Hematopoietic multipotent progenitor cell (in vitro differentiated cells): ENCODE data around the gene SUMO1. TPM values are rescaled to one million over a fixed set of nuclear protein-coding genes. Genes with fewer than 3 reads are reported as not detected.
"Not testable (repeated sequence)": the region's sequence is repeated elsewhere in the genome, so short reads cannot be mapped to it uniquely, and the experiment has no call there.

Experiments used
- DNase-seq, 3 donors: peaks; one replicate each; pipeline ENCODE4 v3.0.0-alpha.2; 2011 to 2015; ENCODE audit warnings: low read depth in 2 of 3, low spot score in 2 of 3
- total RNA-seq: library from RNA; depleted of rRNA; stranded (reverse); fragments of >200 nt; gene quantifications from one replicate; pipeline ENCODE4 v1.2.3, GENCODE V29; 2012

SUMO1 gene
- 23.4 TPM for total RNA-seq

DNA sequence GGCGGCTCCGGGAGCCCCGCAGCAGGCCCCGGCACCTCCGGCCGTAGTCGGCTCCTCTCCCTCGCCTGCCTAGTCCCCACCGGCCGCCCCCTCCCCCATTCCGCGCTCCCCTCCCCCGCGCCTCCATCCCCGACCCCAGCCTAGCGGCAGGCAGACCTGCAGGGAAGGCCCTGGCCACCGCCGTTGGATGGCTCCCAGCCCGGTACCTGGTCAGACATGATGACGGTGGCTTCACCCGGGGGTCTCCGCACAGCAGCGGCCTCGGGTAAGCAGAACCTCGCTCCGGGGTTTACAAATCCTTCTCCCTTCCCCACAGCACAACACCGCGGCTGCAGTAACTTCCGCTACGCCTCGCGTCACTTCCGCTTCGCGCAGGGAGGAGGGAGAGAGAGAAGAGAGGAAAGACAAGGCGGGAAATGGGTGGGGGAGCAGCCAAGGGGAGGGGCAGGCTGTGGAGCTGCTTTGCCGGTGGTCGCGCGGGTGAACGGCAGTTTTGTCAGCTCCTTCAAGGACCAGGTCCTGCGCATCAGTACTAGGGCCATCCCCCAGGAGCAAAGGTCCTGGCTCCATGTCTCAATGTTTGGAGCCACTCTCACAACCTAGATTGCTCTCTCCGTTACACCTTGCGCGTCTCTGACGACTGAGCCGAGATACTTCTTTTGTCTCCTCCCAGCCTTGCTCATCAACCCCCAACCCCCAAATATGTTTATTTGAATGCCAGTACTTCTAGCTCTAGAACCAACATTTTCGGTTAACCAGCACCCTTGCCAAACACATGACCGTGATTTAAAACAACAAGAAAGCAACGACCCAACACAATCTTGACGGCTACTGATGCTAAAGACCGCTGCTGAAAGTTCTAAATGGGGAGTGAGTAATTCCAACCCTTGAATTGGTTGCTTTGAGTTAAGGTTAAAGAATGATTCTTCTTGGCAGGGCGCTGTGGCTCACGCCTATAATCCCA, at the start of gene SUMO1:
Gene SUMO1 (minus strand): TSS at position 364 of the 964 bp plus-strand sequence. CDS start 146 bp downstream, at position 218.
- peak; percentile 71 to 99 (median 94) for DNase-seq

DNA sequence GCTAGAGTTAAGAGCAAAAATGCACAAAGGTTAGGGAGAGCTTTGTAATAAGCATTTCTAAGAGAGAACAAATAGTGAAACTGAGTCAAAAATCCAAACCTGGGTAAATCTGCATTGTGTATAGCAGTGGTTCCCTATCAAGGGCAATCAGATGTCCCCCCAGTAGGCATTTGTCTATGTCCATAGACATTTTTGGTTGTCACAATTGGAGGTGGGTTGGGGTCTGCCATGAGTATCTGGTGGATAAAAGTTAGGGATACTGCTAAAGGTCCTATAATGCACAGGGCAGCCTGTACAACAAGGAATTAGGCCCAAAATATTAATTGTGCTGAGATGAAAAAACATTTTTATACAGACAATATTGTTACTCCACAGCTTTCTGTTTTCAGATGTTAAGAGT, 48.2 kb upstream of the SUMO1 start:
- no peak for DNase-seq

DNA sequence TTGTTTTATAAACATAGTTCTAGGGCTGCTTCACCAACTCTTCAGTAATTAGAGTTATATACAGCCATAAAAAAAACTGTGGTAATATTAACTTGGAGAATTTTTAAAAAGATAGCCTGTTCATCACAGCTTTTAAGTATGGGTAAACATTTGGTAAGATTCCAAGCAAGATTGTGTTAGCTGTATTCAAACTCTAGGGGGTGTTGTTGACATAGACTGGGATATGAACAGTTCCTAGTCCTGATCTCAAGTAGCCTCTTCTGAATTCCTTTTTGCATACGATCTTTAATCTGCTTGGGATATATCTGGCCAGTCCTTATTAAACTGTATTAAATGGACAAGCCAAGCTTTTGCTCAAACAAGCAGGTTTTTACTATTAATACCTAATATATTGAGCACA, 40.5 kb upstream of the SUMO1 start:
- peak in 2 of 3 donors; percentile 19 to 37 for DNase-seq

DNA sequence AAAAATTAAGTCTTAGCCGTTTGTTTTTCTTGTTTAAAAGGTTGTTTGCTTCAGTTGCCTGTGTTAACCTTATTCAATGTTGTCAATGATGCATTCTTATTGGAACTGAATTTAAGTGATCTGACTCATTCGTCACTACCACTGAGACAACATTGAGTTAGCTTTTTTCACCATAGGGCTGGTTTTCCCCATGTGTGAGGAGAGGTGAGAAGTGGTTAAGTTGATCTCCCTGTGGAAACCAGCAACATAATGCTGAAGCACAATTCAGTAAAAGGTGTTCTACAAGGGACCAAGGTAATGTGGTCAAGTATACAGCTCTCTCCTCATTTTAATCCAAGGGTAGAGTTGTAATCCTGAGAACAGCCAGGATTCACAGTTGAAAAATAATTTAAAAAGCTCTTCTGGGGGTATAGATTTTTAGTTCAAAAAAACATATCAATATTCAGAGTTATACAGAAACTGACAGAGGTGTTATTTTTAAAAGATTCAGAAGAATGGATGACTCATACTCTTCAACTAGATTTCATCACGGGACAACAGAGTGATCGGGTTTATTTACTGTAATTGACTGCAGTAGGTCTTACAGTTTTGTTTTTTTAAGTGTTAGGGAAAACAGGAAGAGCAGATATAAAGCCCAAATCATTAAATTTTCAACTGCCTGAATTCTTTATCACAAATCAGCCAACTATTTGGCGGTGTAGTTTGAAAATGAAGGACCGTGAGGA, 39.8 kb upstream of the SUMO1 start:
- no peak for DNase-seq

DNA sequence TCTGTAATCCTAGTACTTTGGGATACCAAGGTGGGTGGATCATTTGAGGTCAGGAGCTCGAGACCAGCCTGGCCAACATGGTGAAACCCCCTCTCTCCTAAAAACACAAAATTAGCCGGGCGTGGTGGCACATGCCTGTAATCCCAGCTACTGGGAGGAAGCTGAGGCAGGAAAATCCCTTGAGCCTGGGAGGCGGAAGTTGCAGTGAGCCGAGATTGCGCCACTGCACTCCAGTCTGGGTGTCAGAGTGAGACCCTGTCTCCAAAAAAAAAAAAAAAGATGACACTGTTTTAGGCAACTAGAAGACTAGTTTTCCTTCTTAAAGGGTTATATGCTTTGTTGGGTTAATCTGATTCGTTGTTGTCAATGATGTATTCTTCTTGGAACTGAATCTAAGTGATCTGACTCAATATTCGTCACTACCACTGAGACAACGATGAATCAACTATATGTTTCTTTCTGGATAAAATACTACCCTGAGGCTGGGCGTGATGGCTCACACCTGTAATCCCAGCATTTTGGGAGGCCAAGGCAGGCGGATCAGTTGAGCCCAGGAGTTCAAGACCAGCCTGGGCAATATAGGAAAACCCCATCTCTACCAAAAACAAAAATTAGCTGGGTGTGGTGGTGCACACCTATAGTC, 37.8 kb upstream of the SUMO1 start:
- DNase-seq = not testable (repeated sequence)

DNA sequence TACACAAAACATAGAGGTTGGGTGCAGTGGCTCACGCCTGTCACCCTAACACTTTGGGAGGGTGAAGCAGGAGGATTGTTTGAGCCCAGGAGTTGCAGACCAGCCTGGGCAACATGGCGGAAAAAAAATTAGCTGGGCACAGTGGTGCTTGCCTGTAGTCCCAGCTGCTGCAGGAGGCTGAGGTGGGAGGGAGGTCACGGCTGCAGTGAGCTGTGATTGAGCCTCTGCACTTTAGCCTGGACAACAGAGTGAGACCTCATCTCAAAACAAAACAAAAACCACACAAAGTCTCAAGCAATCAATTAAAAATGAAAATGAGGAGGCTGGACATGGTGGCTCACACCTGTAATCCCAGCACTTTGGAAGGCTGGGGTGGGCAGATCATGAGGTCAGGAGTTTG, 32.1 kb upstream of the SUMO1 start:
- DNase-seq = no peak

DNA sequence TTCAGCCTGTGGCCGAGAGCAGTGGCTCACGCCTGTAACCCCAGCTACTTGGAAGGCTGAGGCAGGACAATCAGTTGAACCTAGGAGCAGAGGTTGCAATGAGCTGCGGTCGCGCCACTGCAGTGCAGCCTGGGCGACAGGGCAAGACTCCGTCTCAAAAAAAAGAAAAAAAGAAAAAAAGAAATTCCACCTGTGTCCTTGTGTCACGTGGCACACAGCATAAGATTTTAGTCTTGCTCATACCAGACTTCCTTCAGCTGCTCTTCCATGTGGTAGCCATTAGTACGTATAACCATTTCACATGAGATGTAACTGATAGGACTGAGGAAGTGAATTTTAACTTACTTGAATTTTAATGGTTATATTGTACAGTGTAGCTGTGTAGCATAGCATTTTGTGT, 31.2 kb upstream of the SUMO1 start:
- peak in 2 of 3 donors; percentile 40 to 69 for DNase-seq

DNA sequence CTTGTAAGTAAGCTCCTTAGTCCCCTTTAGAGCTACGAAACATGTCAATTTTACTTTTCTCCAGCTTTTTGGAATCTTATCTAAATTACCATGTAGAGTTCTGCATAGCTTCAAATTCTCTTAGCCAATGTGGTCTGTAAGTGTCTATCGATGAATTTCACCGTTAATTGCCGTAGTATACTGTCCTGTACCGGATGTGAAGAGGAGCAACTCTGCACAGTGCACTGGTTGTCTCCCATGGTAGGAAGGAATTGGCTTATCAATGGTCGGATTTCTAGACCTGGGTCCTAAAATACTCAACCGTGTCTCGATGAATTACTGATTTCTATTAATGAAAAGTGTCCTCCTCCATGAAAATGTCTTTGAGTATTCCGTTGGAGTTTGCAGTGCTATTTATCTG, 29.1 kb upstream of the SUMO1 start:
- no peak for DNase-seq

DNA sequence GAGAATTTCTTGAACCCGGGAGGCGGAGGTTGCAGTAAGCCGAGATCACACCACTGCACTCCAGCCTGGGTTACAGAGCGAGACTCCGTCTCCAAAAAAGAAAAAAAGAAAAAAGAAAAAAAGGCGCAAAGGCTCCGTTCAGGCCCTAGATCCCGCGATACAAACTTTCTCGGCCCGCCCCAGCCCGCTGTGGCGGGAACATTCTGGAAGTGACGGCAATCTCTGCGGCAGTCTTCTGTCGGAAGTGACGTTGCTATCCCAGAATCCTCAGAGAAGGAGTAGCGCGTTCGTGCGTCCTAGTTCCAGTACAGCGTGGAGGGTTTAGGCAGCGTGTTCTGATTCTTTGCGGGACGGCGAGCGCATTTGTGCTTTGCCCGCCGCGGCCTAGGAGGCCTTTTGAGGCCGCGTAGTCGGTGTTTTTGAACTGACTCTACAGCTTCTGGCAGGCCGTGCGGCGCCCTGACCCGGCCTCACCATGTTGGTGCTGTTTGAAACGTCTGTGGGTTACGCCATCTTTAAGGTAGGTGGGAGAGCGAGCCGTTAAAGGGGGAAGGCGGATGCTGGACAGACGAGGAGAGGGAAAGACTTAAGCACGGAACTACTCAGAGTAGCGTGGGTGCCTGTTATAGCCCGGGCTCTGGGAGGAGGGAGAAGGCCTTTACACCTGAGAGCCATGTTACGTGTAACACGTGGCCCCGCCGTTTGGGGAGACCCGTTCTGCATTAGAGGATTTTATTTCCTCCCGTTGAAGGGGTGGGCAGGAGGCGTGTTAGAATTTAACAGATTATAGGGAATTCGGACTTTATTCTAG, 27.3 kb upstream of the SUMO1 start, which contains the start of gene NOP58:
Gene NOP58 (plus strand): TSS at position 297 of the 811 bp plus-strand sequence. CDS start 179 bp downstream, at position 476.
- peak; percentile 76 to 97 (median 95) for DNase-seq

DNA sequence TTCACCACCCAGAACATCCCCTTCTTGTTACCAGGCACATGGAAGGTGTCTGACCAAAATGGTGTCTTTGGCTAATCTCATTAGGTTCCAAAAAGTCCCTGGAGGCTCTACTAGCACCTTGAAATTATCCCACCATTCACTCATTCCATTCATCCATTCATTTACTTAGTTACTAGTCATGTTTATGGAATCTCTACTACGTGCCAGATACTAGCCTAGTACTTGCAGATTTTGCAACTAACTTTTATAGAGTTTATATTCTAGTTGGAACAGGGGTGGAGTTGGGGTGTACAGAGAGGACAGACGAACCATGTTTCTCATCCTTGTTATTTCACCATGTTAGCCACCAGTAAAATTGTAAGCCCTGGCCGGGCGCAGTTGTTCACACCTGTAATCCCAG, 23.1 kb upstream of the SUMO1 start:
- DNase-seq = no peak

DNA sequence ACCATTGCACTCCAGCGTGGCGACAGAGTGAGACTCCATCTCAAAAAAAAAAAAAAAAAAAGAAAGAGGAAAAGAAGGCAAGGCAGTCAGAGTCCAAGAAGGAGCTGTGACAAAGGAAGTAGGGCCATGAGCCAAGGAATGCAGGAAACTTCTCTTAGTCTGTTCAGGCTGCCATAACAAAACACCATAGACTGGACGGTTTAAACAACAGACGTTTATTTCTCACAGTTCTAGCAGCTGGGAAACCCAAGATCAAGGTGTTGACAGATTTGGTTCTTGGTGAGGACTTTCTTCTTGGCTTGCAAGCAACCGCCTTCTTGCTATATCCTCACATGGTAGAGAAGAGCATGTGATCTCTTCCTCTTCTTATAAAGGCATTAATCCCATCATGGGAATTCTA, 13.1 kb upstream of the SUMO1 start:
- no peak for DNase-seq

DNA sequence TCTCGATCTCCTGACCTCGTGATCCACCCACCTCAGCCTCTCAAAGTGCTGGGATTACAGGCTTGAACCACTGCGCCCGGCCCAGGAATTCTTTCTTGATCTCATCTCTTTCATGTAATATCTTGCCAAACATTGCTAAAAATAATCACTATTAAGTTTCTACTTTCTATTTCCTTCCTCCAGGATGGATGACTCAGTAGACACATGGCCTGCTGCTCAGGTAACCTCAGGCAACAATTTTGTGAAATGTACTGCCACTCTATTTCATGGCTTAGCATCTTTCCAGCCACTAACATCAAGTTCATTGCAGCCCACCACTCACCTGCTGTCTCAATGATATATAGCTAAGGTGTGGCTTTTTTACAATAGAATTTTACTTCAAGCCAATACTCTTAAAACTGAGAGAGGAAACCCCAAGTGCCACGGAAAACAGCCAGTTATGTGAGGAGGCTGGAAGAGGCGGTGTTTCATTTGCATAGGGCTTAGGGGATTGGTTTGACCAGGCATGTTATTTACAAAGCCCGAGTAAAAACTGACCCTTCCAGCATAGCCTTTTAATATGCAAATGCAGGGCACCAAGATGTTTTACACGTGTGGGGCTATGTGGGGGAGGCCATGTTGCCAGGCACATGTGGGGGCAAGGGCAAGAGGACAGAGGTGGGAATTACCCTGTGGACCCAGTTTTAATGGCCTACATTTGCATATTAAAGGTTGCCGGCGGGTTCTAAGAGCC, 11.3 kb upstream of the SUMO1 start:
- DNase-seq = no peak

DNA sequence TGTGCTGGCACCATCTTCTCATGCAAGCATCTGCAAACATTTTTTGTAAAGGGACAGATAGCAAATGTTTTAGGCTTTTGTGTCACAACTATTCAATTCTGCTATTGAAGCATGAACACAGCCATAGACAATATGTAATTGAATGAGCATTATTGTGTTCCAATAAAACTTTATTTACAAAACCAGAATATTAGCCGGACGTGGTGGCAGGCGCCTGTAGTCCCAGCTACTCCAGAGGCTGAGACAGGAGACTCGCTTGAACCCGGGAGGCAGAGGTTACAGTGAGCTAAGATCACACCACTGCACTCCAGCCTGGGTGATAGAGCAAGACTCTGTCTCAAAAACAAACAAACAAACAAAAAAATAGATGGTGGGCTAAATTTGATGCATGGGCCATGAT, 9.3 kb upstream of the SUMO1 start:
- DNase-seq = not testable (repeated sequence)

DNA sequence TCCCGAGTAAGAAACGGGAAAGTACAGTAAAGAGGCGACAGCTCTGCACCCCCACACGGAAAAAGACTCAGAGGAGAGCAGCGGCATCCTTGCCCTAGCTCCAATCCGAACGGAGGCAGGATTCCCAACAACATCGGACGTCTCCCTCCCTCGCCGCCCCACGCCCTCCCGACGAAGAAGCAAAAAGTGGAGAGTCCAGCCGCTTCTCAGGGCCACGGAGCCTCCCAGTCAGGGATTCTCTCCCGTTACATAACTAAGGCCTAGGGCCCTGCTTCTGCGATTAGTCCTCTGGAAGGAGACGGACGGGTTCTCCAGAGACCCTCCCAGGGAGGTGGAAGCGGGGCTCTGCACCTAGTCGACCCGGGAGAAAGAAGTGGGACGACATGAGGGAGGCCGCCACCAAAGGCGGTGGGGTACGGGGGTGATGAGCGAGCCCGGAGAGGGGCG, 587 bp downstream of the SUMO1 start:
- peak in 2 of 3 donors; percentile 4 to 33 for DNase-seq

DNA sequence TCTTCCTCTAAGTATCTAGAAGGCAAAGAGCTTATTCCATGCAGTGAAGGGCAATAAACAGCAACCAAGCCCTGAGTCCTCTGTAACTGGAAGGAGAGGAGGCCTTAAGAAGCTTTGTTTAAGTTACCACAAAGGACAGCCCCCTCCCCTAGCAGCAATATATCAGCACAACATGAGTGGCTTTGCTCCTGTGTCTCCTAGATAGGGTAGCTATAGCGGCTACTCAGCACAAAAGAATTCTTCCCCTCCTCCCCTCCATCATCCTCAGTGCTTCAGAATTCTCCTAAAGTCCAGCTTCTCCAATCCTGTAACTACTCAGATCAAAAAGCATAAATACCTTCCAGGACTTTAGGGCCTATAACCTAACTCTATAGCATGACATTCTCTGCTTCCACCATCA, 16.5 kb downstream of the SUMO1 start:
- peak in 1 of 3 donors; percentile 13 for DNase-seq

DNA sequence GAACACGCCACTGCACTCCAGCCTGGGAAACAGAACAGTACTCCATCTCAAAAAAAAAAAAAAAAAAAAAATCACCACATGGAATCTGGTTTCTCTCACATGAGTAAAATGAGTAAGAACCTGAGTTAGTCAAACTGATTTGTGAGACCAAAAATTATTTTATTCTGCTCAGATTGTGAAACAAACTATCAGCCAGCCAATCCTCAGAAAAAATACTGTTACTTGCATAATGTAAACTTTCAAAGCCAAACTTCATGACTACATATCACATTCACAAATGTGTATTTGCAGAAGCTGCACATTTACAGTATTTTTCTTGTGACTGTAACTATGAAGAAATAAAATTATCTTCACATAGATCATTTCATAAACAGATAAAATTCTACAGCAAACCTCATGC, 23.2 kb downstream of the SUMO1 start:
- DNase-seq = no peak

DNA sequence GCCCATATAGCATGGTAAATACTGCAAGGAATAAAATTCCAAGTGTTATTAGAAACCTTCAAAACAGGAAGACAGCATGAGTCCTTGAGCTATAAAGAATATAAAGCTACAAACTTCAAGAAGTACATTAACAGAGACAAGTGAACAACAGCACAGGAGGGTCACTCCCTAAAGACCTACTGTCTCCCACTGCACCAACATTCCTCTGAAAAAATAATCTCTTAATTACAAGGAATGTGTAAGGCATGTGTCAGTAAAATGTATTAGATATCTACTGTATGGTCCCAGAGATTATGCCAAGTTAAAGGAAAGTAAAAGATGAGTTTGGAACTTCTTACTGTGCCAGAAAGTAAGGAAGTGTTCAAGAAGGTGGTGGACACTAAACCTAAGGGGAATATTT, 29.9 kb downstream of the SUMO1 start:
- DNase-seq = no peak

DNA sequence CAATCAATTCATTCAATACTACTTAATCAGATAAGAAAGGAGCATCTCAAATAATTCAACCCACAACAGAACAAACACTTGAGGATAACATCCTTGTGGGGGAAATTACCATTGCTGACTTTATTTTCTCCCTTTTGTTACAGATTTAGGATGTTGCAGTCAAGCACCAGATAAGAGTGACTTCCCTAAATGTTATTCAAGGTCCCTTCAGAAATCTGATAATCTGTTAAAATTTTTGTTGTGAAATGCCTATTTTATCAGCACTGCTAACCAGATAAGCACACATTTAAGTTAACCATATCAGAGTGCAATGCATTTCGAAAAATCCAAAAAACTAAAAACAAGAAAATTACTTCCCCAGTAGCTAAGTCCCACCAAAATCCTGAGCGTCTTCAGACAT, 33.5 kb downstream of the SUMO1 start:
- peak in 1 of 3 donors; percentile 12 for DNase-seq

DNA sequence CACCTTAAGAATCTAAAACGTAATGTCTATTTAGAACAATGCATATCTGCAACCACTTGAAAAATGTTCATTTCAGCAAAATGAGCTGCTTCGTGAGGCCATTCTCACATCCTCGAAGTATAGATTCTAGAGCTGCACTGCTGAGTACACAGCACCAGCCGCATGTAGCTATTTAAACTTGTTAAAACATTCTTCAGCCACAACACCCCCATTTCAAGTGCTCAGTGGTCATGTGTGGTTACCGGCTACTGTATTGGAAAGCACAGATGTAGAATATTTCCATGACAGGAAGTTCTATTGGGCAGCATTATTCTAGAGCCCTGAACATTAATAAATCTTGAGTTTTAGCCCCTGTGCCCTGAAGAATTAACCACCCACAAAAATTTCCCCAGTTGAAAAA, 35.0 kb downstream of the SUMO1 start:
- DNase-seq = no peak
